ENCODE results near the gene FAM81B.
"Not testable (repeated sequence)": the region's sequence is repeated elsewhere in the genome, so short reads cannot be mapped to it uniquely, and the experiment has no call there.

The FAM81B gene

GRCh38 chr5:95390812-95391492, at the start of gene FAM81B:
Gene FAM81B, plus strand, starts transcription at chr5:95391366. Its CDS starts 24 bp downstream, at chr5:95391390.
- no peaks in the 10 kb centered on the region for H3K9me3 ChIP-seq (ENCODE audit: control insufficient read depth, insufficient read depth, low read length)
- H3K27me3 ChIP-seq (ENCODE audit: control insufficient read depth, insufficient read depth, low read length) = no peaks in the 10 kb centered on the region
- H3K36me3 ChIP-seq (ENCODE audit: control insufficient read depth, insufficient read depth, low read length) = no peaks in the 10 kb centered on the region
- H3K4me1 ChIP-seq (ENCODE audit: control insufficient read depth, insufficient read depth, low read length) = peaks cover 16% of the 10 kb centered on the region
- no peak within 1 kb of the TSS for H3K9ac ChIP-seq (ENCODE audit: low read depth, low read length)
- H3K27ac ChIP-seq (ENCODE audit: low read depth, low read length) = no peak within 1 kb of the TSS
- H3K4me3 ChIP-seq (ENCODE audit: low read depth, low read length) = no peak within 1 kb of the TSS

GRCh38 chr5:95341444-95341843, 49.7 kb upstream of the FAM81B start:
- H3K9me3 ChIP-seq (ENCODE audit: control insufficient read depth, insufficient read depth, low read length); H3K36me3 ChIP-seq (ENCODE audit: control insufficient read depth, insufficient read depth, low read length); H3K4me1 ChIP-seq (ENCODE audit: control insufficient read depth, insufficient read depth, low read length); H3K27me3 ChIP-seq (ENCODE audit: control insufficient read depth, insufficient read depth, low read length); H3K4me3 ChIP-seq (ENCODE audit: low read depth, low read length); H3K27ac ChIP-seq (ENCODE audit: low read depth, low read length); H3K9ac ChIP-seq (ENCODE audit: low read depth, low read length): not testable (repeated sequence)

GRCh38 chr5:95347506-95348120, 43.6 kb upstream of the FAM81B start:
- H3K27ac ChIP-seq (ENCODE audit: low read depth, low read length) = no peak overlapping the region
- no peaks in the 10 kb centered on the region for H3K27me3 ChIP-seq (ENCODE audit: control insufficient read depth, insufficient read depth, low read length)
- H3K4me3 ChIP-seq (ENCODE audit: low read depth, low read length) = no peak overlapping the region
- H3K9ac ChIP-seq (ENCODE audit: low read depth, low read length) = no peak overlapping the region
- H3K4me1 ChIP-seq (ENCODE audit: control insufficient read depth, insufficient read depth, low read length) = no peaks in the 10 kb centered on the region
- H3K36me3 ChIP-seq (ENCODE audit: control insufficient read depth, insufficient read depth, low read length) = no peaks in the 10 kb centered on the region
- no peaks in the 10 kb centered on the region for H3K9me3 ChIP-seq (ENCODE audit: control insufficient read depth, insufficient read depth, low read length)

- Histone ChIP-seq H3K9ac (ENCODE audit: low read depth, low read length) (no peak overlapping the region), H3K9me3 (ENCODE audit: control insufficient read depth, insufficient read depth, low read length) (no peaks in the 10 kb centered on the region), H3K27ac (ENCODE audit: low read depth, low read length) (no peak overlapping the region), H3K27me3 (ENCODE audit: control insufficient read depth, insufficient read depth, low read length) (no peaks in the 10 kb centered on the region), H3K4me3 (ENCODE audit: low read depth, low read length) (no peak overlapping the region), H3K36me3 (ENCODE audit: control insufficient read depth, insufficient read depth, low read length) (no peaks in the 10 kb centered on the region), H3K4me1 (ENCODE audit: control insufficient read depth, insufficient read depth, low read length) (no peaks in the 10 kb centered on the region)
These were observed 40.5 kb upstream of the FAM81B start for GRCh38 chr5:95350631-95351030.

- Histone ChIP-seq H3K9ac (ENCODE audit: low read depth, low read length) (no peak overlapping the region), H3K27ac (ENCODE audit: low read depth, low read length) (no peak overlapping the region), H3K4me3 (ENCODE audit: low read depth, low read length) (no peak overlapping the region), H3K4me1 (ENCODE audit: control insufficient read depth, insufficient read depth, low read length) (no peaks in the 10 kb centered on the region), H3K27me3 (ENCODE audit: control insufficient read depth, insufficient read depth, low read length) (no peaks in the 10 kb centered on the region), H3K9me3 (ENCODE audit: control insufficient read depth, insufficient read depth, low read length) (no peaks in the 10 kb centered on the region), H3K36me3 (ENCODE audit: control insufficient read depth, insufficient read depth, low read length) (no peaks in the 10 kb centered on the region)
These were observed 38.5 kb upstream of the FAM81B start for GRCh38 chr5:95352691-95353090.

GRCh38 chr5:95358320-95358719, 32.8 kb upstream of the FAM81B start:
- Histone ChIP-seq H3K27me3 (ENCODE audit: control insufficient read depth, insufficient read depth, low read length) (no peaks in the 10 kb centered on the region), H3K9ac (ENCODE audit: low read depth, low read length) (no peak overlapping the region), H3K4me3 (ENCODE audit: low read depth, low read length) (no peak overlapping the region), H3K36me3 (ENCODE audit: control insufficient read depth, insufficient read depth, low read length) (no peaks in the 10 kb centered on the region), H3K27ac (ENCODE audit: low read depth, low read length) (no peak overlapping the region), H3K4me1 (ENCODE audit: control insufficient read depth, insufficient read depth, low read length) (no peaks in the 10 kb centered on the region), H3K9me3 (ENCODE audit: control insufficient read depth, insufficient read depth, low read length) (no peaks in the 10 kb centered on the region)

- Histone ChIP-seq H3K4me1 (ENCODE audit: control insufficient read depth, insufficient read depth, low read length) (no peaks in the 10 kb centered on the region), H3K4me3 (ENCODE audit: low read depth, low read length) (no peak overlapping the region), H3K9me3 (ENCODE audit: control insufficient read depth, insufficient read depth, low read length) (no peaks in the 10 kb centered on the region), H3K27me3 (ENCODE audit: control insufficient read depth, insufficient read depth, low read length) (no peaks in the 10 kb centered on the region), H3K27ac (ENCODE audit: low read depth, low read length) (no peak overlapping the region), H3K36me3 (ENCODE audit: control insufficient read depth, insufficient read depth, low read length) (no peaks in the 10 kb centered on the region), H3K9ac (ENCODE audit: low read depth, low read length) (no peak overlapping the region)
These were observed 32.3 kb upstream of the FAM81B start for GRCh38 chr5:95358848-95359247.

- H3K4me1 ChIP-seq (ENCODE audit: control insufficient read depth, insufficient read depth, low read length); H3K9ac ChIP-seq (ENCODE audit: low read depth, low read length); H3K27me3 ChIP-seq (ENCODE audit: control insufficient read depth, insufficient read depth, low read length); H3K4me3 ChIP-seq (ENCODE audit: low read depth, low read length); H3K9me3 ChIP-seq (ENCODE audit: control insufficient read depth, insufficient read depth, low read length); H3K27ac ChIP-seq (ENCODE audit: low read depth, low read length); H3K36me3 ChIP-seq (ENCODE audit: control insufficient read depth, insufficient read depth, low read length): not testable (repeated sequence)
These were observed 30.5 kb upstream of the FAM81B start for GRCh38 chr5:95360667-95361066.

GRCh38 chr5:95365302-95366095, 25.7 kb upstream of the FAM81B start:
- H3K9ac ChIP-seq (ENCODE audit: low read depth, low read length) = no peak overlapping the region
- H3K27ac ChIP-seq (ENCODE audit: low read depth, low read length) = no peak overlapping the region
- no peaks in the 10 kb centered on the region for H3K4me1 ChIP-seq (ENCODE audit: control insufficient read depth, insufficient read depth, low read length)
- no peaks in the 10 kb centered on the region for H3K27me3 ChIP-seq (ENCODE audit: control insufficient read depth, insufficient read depth, low read length)
- no peak overlapping the region for H3K4me3 ChIP-seq (ENCODE audit: low read depth, low read length)
- H3K36me3 ChIP-seq (ENCODE audit: control insufficient read depth, insufficient read depth, low read length) = no peaks in the 10 kb centered on the region
- no peaks in the 10 kb centered on the region for H3K9me3 ChIP-seq (ENCODE audit: control insufficient read depth, insufficient read depth, low read length)

GRCh38 chr5:95369782-95370181, 21.4 kb upstream of the FAM81B start:
- H3K4me3 ChIP-seq (ENCODE audit: low read depth, low read length) = no peak overlapping the region
- H3K9me3 ChIP-seq (ENCODE audit: control insufficient read depth, insufficient read depth, low read length) = no peaks in the 10 kb centered on the region
- no peaks in the 10 kb centered on the region for H3K36me3 ChIP-seq (ENCODE audit: control insufficient read depth, insufficient read depth, low read length)
- no peaks in the 10 kb centered on the region for H3K4me1 ChIP-seq (ENCODE audit: control insufficient read depth, insufficient read depth, low read length)
- H3K9ac ChIP-seq (ENCODE audit: low read depth, low read length) = no peak overlapping the region
- H3K27ac ChIP-seq (ENCODE audit: low read depth, low read length) = no peak overlapping the region
- no peaks in the 10 kb centered on the region for H3K27me3 ChIP-seq (ENCODE audit: control insufficient read depth, insufficient read depth, low read length)

GRCh38 chr5:95374061-95374460, 17.1 kb upstream of the FAM81B start:
- H3K9me3 ChIP-seq (ENCODE audit: control insufficient read depth, insufficient read depth, low read length) = no peaks in the 10 kb centered on the region
- H3K4me1 ChIP-seq (ENCODE audit: control insufficient read depth, insufficient read depth, low read length) = no peaks in the 10 kb centered on the region; the same call in 1 of the 2 replicates
- H3K4me3 ChIP-seq (ENCODE audit: low read depth, low read length) = no peak overlapping the region
- H3K36me3 ChIP-seq (ENCODE audit: control insufficient read depth, insufficient read depth, low read length) = no peaks in the 10 kb centered on the region
- no peaks in the 10 kb centered on the region for H3K27me3 ChIP-seq (ENCODE audit: control insufficient read depth, insufficient read depth, low read length)
- no peak overlapping the region for H3K27ac ChIP-seq (ENCODE audit: low read depth, low read length)
- no peak overlapping the region for H3K9ac ChIP-seq (ENCODE audit: low read depth, low read length)
